ENCODE results near the gene NCKAP5.

Gene NCKAP5

DNA sequence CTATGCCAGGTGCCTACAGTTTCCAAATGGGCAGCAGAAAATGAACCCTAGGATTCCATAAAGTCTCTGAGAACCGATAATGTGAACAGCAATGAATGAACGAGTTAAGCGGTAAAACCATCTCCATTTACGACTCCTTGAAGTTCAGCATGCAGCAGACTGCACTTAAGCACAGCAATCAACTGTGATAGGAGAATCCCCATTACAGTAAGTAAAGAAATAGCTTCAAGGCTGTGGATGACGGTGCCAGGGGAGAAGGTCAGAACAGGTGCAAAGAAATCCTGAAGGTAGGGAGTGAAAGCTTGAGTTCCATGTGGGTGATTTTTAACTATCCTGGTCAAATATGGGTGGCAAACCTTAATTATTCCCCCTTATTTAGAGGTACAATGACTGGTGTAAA lies 444.4 kb downstream of the NCKAP5 start:
- no peak for DNase-seq

DNA sequence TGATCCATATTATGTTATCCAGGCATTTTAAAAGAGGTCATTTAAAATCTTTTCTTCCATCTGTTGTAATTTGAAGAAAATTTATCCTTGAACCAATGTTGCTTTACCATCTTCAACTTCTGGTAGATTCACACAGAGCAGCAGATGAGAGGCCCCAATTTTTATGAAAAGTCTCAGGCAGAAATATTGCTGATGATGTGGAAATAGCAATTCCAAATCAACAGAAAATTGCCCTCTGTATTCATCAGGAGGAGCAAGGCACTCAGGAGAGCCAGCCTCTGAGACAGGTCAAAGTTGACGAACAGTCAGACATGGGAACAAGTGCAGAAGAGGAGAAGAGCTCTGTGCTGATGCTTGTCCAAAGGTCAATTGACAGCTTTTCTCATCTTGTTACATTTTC lies 444.9 kb downstream of the NCKAP5 start:
- no peak for DNase-seq

GRCh38 chr2:133122529-133122928 lies 445.7 kb downstream of the NCKAP5 start:
- DNase-seq: no peak

- DNase-seq: no peak
Observed at GRCh38 chr2:133120310-133120709, 448.0 kb downstream of the NCKAP5 start.

- DNase-seq: no peak
Observed at GRCh38 chr2:133110201-133110600, 458.1 kb downstream of the NCKAP5 start.

DNA sequence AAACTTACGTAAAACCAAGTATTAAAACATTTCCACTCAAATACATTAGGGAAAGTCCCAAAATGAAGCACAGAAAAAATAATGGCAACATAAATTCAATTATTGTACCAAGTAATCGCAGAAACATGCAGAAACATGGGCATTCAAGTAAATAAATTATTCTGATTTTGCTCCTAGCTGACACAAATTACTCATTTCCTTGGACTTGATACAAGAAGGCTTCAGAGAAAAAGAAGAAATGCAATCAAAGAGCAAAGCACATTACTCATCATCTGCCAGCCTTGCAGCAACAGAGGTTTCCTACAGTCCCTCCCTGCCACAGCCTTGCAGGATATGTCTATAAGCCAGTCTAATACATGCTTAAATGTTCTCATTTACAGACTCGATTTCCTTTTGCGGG lies 458.5 kb downstream of the NCKAP5 start:
- no peak for DNase-seq

DNA sequence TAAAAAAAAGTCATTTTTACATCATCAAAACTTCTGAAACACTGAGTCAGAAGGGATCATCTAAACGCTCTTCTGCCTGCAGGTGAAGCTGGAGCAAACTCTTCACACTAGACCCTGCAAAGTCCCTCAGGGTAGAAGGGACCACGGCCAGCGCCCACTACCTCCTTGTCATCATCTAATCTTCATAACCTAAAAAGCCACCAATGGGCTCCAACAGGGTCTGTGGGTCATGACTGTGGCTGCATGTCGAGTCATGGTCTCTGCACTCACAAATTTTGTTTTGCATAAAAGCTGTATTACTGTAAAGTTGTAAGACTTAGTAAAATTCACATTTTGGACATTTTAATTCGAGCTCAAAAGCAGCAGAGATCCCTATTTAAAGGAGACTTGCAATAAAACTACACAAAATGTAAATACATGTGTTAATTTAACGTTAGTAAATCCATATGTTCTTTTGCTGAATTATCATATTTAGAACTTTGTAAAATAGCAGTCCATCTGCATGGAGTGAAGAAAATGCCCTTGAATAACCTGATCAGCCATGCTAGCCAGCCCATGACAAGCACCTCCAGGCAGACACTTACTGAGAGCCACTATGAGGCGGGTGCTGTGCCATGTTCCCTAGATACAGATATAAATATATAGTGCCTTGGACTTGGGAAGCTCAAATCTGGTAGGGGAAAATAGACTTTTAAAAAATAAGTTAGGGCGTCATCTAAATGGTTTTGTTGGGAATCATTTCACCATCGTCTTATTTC lies 461.0 kb downstream of the NCKAP5 start:
- no peak for DNase-seq

DNA sequence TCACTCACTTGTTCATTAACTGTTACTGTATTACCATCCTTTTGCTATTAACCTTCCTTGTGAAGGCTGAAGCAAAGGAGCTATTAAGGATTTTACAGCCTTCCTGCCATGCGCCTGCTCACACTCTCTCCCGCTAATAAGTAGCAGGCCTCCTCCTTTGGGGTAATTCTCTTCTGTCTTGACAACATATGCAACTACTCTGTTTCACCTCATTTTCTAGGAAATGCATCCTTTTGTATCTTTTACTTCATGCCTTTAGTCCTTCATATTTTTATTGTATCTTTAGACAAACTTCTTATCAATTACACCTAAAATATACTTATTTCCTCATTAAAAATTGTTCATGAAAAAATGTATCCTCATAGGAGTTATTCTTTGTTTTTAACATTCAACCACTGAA lies 463.4 kb downstream of the NCKAP5 start:
- no peak for DNase-seq

GRCh38 chr2:133098787-133099186 lies 469.5 kb downstream of the NCKAP5 start:
- no peak for DNase-seq

DNA sequence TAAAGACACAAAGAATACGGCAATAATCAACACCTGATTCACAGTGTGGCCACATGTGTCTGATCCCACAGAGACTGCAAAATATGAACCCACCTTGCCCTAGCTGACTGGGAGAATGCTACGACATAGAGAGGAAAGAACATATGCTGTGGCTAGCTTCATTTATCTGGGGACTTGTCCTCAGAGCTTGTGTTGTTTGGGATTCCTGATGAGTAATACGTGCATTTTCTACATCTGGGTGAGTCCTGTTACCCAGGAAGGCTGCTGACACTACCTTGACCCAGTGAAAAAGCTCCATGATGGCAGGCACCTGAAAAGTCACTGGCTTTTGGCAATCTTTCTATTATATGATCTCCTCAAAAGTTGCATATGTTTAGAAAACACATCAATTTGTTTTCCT lies 470.6 kb downstream of the NCKAP5 start:
- no peak for DNase-seq

DNA sequence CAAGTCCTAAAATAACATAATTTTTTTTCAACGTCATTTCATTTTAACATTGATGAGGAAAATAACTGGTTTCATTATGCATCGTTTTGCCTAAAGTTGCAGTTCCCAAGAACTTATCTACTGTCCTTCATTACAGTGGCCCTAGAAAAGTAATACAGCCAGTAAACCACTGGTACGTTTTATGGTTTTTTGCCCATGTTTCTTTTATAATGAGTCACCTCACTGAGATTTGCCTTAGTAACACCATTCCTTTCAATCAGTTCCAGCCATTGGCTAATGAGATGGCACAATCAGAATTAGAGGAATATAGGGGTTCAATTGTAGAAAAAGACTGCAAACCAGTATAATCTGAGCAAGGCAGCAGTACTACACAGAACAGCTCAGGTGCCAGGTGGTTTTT lies 475.7 kb downstream of the NCKAP5 start:
- DNase-seq: no peak

- DNase-seq: no peak
Observed at GRCh38 chr2:133090358-133090757, 477.9 kb downstream of the NCKAP5 start.

GRCh38 chr2:133086176-133086575 lies 482.1 kb downstream of the NCKAP5 start:
- DNase-seq: no peak

GRCh38 chr2:133085646-133086045 lies 482.6 kb downstream of the NCKAP5 start:
- no peak for DNase-seq

- no peak for DNase-seq
Observed at GRCh38 chr2:133082034-133082433, 486.2 kb downstream of the NCKAP5 start.

DNA sequence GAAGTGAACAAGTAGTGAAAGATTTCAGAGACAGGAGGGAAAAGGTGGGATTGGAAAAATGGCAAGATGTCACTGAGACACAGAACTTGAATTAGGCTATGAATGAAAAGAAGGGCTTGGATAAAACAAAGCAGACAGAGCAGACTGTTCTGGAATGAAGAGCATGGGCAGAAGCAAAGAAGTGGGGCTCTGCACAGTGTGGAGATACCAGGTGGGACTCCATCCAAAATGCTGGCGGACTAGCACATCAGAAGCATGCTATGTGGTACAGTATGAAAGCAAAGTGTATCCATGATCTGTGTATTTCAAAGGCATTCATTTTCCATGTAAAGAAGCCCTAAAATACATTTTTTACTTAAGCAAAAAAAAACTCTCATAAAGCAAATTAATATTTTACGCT lies 487.4 kb downstream of the NCKAP5 start:
- DNase-seq: no peak

GRCh38 chr2:133078667-133079411 lies 489.4 kb downstream of the NCKAP5 start:
- no peak for DNase-seq

- DNase-seq: no peak
Observed at GRCh38 chr2:133077269-133077822, 490.9 kb downstream of the NCKAP5 start.

GRCh38 chr2:133072837-133073694 lies 495.2 kb downstream of the NCKAP5 start:
- DNase-seq: no peak

DNA sequence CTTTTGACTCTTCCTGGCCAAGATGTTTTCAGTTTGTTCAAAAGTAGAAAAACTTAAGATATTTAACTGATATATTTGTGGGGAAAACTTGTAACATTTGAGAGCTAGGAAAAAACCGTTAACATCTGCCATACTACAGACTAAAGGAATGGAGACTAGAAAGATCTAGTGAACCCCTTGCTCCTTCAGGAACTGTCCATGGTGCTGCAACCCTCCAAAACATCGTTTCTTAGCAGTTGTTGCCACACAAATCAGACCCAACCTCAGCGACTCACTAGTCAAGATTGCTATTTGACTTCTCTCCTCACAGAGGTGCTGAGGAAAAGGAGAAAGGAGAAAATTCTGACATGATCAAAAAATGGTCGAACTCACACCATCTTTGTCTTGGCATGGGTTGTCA lies 504.5 kb downstream of the NCKAP5 start:
- no peak for DNase-seq

DNA sequence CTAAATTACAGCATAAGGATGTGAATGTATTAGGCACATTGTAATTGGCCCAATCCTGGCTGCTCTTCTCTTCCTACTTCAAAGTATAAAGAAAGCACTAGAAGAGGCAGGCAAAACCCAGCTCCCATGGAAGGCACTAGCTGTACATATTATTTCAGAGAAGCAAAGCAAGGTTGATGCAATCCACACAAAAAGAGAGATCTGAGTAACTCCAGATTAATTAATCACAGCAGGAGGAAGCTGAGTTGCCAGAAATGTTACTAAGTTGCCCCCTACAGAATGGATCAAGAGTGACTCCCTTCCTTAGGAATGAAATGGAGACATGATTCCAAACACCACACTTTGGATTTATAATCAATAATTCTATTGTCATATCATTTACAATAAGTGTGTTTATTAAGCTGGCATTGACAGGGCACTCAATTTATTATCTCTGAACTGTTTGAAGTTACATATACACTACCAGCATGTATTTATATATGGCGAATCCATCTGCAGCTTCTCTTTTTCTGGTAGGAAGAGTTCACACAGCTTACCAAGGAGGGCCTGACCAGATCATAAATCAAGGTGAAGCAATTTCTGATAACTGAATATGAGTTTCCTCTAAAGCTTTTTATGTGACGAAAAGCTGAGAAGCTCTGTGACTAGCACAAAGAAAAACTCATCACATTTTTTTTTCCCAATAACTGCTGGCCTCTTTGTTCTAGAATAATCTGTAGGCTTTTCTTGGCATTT lies 505.2 kb downstream of the NCKAP5 start:
- DNase-seq: no peak

DNA sequence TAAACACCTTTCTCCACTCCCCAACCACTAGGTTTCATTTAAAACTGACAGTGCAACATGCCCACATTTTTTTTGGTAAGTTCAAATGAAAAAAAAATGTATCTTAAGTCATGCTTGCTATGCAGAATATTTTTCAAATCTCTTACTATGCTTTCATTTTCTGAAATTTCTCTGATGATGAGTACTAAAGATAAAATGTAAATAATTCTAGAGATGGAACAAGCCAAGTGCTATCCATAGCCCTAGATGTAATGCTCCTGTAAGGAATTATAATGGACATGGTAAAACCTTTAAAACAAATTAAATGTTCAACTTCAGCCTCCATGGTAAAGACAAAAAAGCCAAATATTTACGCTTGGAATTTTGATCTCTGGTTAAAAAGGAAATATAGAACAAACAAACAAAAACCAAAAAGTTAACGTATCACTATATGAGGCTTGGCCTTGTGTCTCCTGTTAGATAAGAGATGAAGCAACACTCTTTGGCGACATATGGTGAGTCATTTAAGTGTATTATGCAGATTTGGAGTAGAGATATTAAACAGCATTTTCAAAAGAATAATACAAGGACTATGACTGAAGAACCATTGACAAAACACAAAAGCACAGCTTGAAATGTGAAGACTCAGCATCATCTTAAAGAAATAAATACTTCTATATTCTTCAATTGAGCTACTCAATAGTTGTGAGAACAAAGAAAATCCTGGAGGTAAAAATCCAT lies 506.2 kb downstream of the NCKAP5 start:
- no peak for DNase-seq

Measured in inflammatory macrophage treated with lipopolysaccharide for 4 hours (primary cell).